Measurements from ENCODE around the gene ALDH1B1.

DNA sequence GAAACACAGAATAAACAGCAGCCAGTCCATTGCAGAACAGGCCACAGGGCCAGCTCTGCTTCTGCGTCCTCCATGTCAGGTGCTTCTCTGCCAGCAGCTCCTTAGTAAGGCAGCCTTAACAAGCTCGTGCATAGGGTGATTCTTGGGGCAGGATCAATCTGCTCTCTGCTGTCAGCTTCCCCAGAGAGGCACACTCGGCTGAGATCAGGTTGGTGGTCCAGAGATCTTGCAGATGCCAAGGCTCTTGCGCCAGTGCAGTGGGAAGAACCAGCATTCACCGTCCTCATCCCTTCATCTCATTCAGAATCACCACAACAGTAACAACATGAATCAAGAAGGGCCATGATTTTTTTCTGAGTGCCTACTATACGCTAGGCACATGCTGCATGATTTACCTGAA is 49.0 kb upstream of the ALDH1B1 start:
- TF ChIP-seq POLR2AphosphoS5 (IDR thresholded peaks at IDR 0.05) (no peak), POLR2A (IDR thresholded peaks at IDR 0.05) (no peak), CTCF (IDR thresholded peaks at IDR 0.05) (no peak)

Data from breast epithelium (tissue), 3 donors.